ENCODE results near the gene MIER2.

Gene MIER2

GRCh38 chr19:310781-311496 lies 33.7 kb downstream of the MIER2 start:
- TF ChIP-seq ZFX (IDR thresholded peaks at IDR 0.05) (no peak), CTCF (conservative IDR thresholded peaks at IDR 0.05) (no peak)

GRCh38 chr19:310141-310651 lies 34.4 kb downstream of the MIER2 start:
- no peak for TF ChIP-seq ZFX (IDR thresholded peaks at IDR 0.05)
- TF ChIP-seq CTCF (conservative IDR thresholded peaks at IDR 0.05): no peak
- H3K27ac ChIP-seq: no peak overlapping the region

More at GRCh38 chr19:310781-311496, 33.7 kb downstream of the MIER2 start:
- no peak overlapping the region for H3K27ac ChIP-seq

GRCh38 chr19:309206-309565 lies 35.4 kb downstream of the MIER2 start:
- no peak for TF ChIP-seq CTCF (conservative IDR thresholded peaks at IDR 0.05)
- TF ChIP-seq ZFX (IDR thresholded peaks at IDR 0.05): no peak
- H3K27ac ChIP-seq: no peak overlapping the region

- H3K27ac ChIP-seq: no peak overlapping the region
- TF ChIP-seq ZFX (IDR thresholded peaks at IDR 0.05) (no peak), CTCF (conservative IDR thresholded peaks at IDR 0.05) (no peak)
Observed at GRCh38 chr19:308471-309205, 36.0 kb downstream of the MIER2 start.

- no peak overlapping the region for H3K27ac ChIP-seq
- TF ChIP-seq ZFX (IDR thresholded peaks at IDR 0.05): no peak
- TF ChIP-seq CTCF (conservative IDR thresholded peaks at IDR 0.05): no peak
Observed at GRCh38 chr19:307793-308420, 36.7 kb downstream of the MIER2 start.

- no peak for TF ChIP-seq CTCF (conservative IDR thresholded peaks at IDR 0.05)
- no peak for TF ChIP-seq ZFX (IDR thresholded peaks at IDR 0.05)
- no peak overlapping the region for H3K27ac ChIP-seq
Observed at GRCh38 chr19:307111-307531, 37.5 kb downstream of the MIER2 start.
